Hematopoietic multipotent progenitor cell treated with erythropoietin and hydrocortisone succinate and interleukin-3 and kit ligand, for 8 days (in vitro differentiated cells): ENCODE measurements around the gene HPS6.
"Not testable (repeated sequence)": the region's sequence is repeated elsewhere in the genome, so short reads cannot be mapped to it uniquely, and the experiment has no call there.

Source experiments
- DNase-seq: peaks from one replicate; pipeline ENCODE4 v3.0.0-alpha.2; 2015

Gene HPS6

GRCh38 chr10:102064868-102065560 lies at the start of gene HPS6:
HPS6 (plus strand) TSS chr10:102065349; CDS start chr10:102065475, 126 bp downstream.
- peak; percentile 95 for DNase-seq

DNA sequence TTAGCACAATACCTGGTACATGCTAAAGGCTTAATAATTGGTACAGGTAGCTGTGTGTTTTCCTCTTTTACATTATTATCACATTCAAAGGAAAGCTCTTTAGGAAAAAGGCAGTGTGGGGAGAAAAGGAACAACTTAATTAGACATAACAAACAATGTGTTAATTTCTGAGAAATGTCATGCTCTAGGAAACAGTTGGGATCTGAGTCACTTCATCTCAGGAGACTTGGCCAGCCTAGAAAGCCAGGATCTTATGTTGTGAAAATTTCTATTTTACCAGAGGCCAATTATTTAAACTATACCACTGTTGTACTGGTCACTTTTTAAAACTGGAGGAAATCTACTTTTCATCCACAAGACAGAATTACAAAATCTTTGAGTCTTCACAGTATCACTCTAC lies 48.7 kb upstream of the HPS6 start:
- DNase-seq, result no peak

GRCh38 chr10:102017295-102017694 lies 47.9 kb upstream of the HPS6 start:
- no peak for DNase-seq

- no peak for DNase-seq
Measured at GRCh38 chr10:102020938-102021337, 44.2 kb upstream of the HPS6 start.

GRCh38 chr10:102024799-102025198 lies 40.4 kb upstream of the HPS6 start:
- DNase-seq, result no peak

- no peak for DNase-seq
Measured at GRCh38 chr10:102027261-102027660, 37.9 kb upstream of the HPS6 start.

DNA sequence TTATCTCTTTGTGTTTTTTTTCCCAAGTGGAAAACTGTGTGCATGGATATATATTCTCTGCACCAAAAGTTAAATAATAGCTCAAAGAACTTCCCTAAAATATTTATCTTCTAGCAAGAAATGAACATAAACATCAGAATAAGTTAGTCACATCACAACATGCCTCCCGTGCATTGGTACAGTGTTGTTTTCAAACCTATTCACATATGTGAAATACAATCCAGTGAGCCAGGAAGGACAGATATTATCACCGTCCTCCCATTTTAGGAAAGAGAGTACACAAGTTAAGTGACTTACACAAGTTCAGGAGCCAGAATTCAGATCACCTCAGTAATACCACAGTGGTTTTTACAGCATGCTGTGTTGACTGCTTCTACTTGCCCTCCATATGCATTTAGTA lies 31.4 kb upstream of the HPS6 start:
- DNase-seq, result no peak

DNA sequence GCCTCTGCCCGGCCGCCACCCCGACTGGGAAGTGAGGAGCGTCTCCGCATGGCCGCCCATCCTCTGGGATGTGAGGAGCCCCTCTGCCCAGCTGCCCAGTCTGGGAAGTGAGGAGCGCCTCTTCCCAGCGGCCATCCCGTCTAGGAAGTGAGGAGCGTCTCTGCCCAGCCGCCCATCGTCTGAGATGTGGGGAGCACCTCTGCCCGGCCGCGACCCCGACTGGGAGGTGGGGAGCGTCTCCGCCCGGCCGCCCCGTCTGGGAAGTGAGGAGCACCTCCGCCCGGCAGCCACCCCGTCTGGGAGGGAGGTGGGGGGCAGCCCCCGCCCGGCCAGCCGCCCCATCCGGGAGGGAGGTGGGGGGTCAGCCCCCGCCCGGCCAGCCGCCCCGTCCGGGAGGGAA lies 29.3 kb upstream of the HPS6 start:
- DNase-seq, result not testable (repeated sequence)

DNA sequence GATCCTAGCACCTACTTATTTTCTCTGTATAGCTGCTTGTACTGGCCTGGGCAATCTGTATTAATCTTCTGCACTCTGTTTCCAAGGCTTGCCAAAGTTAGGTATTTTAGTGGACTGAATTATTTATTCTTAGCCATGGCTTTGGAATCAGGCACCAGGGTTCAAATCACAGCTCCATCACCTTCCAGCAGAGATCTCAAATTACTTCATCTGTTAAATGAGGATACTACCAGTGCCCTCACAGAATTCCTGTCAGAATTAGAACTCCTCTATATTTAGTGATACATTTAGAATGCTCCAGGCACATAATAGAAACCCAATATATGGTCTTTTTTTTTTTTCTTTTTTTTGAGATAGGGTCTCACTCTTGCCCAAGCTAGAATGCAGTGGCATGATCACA lies 26.7 kb upstream of the HPS6 start:
- DNase-seq, result no peak

GRCh38 chr10:102040305-102041050 lies 24.7 kb upstream of the HPS6 start:
- no peak for DNase-seq

- DNase-seq, result no peak
Measured at GRCh38 chr10:102045292-102045691, 19.9 kb upstream of the HPS6 start.

DNA sequence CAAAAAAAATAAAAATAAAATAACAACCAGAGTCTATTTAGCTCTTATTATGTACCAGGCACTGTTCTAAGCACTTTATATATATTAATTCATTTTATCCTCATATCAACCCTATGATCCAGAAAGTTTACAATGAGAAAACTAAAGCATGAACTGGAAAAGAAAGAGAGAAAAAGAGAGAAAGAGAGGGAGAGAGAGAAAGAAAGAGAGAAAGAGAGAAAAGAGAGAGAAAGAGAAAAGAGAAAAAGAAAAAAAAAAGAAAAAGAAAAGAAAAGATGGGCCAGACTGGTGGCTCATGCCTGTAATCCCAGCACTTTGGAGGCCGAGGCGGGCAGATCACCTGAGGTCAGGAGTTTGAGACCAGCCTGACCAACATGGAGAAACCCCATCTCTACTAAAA lies 19.1 kb upstream of the HPS6 start:
- no peak for DNase-seq

- not testable (repeated sequence) for DNase-seq
Measured at GRCh38 chr10:102054881-102055646, 10.1 kb upstream of the HPS6 start.

DNA sequence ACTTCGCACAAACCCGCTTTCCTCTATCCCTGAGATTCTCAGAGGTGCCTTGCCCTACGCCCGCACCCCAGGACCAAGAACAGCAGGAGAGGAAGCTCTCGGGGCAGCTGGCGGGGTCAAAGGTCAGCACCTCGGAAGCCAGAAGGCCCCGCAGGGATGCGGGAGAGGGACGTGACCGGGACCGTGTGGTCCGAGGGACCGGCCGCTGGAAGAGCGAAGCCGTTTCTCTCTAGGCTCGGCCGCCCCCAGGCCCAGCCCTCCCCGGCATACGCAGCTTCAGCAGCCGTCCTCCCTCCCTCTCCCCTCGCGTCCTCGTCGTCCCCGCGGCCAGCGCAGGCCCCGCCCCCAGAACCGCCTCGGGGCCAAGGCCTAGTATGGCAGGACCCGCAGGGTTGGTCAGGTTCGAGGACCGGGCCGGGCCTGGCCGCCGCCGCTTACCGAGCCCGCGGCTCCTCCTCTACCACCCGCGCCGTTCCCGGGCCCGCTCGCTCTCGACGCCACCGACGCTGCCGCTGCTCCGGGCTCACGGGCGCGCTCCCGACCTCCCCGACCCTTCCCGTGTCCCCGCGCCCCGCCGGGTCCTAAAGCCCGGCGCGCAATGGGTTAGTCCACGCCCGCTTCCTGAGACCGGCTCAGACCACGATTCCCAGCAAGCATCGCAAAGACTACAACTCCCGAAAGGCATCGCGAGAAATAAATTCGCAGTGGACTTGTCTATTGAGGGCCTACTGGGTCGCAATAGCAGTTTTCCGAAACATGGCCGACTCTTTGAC lies 9.3 kb upstream of the HPS6 start, which contains the start of gene ARMH3:
Gene ARMH3 (minus strand): TSS at position 527 of the 773 bp plus-strand sequence. CDS start 16,059 bp downstream, outside the sequence.
- DNase-seq, result peak; percentile 99

DNA sequence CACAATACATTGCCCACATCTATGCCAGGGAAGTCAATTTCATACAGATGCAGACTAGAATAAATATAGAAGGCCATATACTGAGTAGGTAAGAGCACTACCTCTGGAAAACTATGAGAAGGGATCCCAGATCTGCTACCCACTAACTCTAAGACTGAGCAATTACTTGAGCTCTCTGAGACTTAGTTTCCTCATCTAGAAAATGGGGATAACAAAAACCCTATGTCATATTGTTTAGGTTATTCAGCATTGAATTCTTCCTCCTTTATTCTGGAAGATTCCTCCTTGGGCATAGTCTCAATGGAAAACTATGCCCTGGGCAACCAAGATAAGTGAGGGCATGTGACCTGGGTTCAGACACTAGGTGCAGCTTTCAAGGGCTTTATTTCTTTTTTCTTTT lies 5.2 kb upstream of the HPS6 start:
- no peak for DNase-seq

DNA sequence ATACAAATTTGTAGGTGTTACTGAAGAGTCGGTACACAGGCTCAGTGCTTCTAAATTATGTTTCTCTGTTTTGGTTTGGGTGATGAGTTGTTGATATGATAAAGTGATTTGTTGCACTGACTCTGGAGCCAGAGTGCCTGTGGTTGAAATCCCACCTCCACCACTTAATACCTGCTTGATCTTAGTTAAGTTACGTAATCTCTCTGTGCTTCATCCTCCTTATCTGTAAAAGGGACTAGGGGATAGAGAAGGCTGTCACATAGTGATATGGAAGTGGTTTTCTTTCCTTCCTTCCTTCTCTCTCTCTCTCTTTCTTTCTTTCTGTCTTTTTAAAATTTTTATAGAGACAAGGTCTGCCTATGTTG lies 664 bp upstream of the HPS6 start:
- DNase-seq, result no peak

- peak; percentile 30 for DNase-seq
Measured at GRCh38 chr10:102065561-102066398, 631 bp downstream of the HPS6 start.

DNA sequence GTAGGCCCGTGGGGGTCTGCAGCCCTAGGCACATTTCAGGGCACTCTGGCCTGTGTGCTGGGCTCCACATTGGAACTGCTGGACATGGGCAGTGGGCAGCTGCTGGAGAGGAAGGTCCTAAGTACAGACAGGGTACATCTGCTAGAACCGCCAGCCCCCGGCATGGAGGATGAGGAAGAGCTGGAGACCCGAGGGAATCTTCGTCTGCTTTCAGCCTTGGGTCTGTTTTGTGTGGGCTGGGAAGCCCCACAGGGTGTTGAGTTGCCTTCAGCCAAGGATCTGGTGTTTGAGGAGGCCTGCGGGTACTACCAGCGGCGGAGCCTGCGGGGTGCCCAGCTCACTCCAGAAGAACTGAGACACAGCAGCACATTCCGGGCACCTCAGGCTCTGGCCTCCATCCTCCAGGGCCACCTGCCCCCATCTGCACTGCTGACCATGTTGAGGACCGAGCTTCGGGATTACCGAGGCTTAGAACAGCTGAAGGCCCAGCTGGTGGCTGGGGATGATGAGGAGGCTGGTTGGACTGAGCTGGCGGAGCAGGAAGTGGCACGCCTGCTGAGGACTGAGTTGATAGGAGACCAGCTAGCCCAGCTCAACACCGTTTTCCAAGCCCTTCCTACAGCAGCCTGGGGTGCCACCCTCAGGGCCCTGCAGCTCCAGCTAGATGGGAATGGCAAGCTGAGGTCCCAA lies 1.4 kb downstream of the HPS6 start:
- peak; percentile 30 for DNase-seq

DNA sequence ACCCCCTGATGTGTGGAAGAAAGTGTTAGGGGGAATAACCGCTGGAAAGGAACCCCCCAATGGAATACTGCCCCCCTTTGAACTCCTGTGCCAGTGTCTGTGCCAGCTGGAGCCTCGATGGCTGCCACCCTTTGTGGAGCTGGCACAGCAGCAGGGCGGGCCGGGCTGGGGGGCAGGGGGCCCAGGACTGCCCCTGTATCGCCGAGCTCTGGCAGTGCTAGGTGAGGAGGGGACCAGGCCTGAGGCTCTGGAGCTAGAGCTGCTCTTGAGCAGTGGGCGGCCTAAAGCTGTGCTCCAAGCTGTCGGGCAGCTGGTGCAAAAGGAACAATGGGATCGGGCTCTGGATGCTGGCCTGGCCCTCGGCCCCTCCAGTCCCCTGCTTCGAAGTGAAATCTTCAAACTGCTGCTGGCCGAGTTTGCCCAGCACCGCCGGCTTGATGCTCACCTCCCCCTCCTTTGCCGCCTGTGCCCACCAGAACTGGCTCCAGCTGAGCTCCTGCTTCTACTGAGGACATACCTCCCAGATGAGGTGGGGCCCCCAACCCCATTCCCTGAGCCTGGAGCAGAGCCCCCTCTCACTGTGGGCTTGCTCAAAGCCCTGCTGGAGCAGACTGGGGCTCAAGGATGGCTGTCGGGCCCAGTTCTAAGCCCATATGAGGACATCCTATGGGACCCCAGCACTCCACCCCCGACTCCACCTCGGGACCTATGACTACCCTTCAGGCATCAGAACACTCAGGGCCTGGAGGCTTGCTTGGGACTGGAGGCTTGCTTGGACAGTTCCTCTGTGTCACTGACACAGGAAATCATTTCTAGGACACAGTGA lies 2.2 kb downstream of the HPS6 start:
- DNase-seq, result no peak

DNA sequence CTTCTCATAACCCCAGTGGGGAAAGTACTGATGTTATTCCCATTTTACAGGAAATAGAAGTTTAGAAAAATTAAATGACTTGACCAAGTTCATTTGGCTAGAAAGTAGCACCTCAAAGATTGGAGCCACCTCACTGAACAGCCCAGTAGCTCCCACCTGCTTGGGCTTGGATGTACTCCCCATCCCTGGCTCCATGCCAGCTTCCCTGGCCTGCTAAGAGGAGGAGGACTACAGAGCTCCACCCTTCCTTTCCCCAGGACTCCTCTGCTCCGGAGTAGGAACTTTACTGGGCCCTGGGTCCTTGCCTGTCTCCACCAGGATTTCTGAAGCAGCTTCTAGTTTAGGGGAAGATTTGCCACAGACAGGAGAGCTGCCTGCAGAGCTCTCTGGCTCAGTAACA lies 3.1 kb downstream of the HPS6 start:
- DNase-seq, result peak; percentile 50
